OCI-LY7 (cell line): ENCODE results near the gene ZNF451.

ENCODE experiments used
- CTCF ChIP-seq: fragments of 200-600 bp; sonication (generic); conservative IDR thresholded peaks from 2 replicates; pipeline ENCODE4 v1.5.1; 2014; ENCODE audit warnings: mild to moderate bottlenecking, antibody characterized with exemption, low read length, moderate library complexity, mixed read lengths
- EZH2phosphoT487 ChIP-seq: fragments of 200-600 bp; sonication (generic); IDR thresholded peaks from 2 replicates; pipeline ENCODE4 v1.6.1; 2018; ENCODE audit warnings: low read depth, borderline replicate concordance, mild to moderate bottlenecking, mixed run types, antibody characterized with exemption, low read length, moderate library complexity, mixed read lengths

- TF ChIP-seq CTCF (no peak), EZH2phosphoT487 (no peak)
These were observed 105.5 kb downstream of the ZNF451 start for GRCh38 chr6:57195457-57195856.
